Fibroblast of lung (primary cell): ENCODE measurements around the gene GPR142. TPM values are rescaled to one million over a fixed set of nuclear protein-coding genes. Genes with fewer than 3 reads are reported as not detected.
A peak's percentile ranks its signal among the peaks of the same experiment; 100 is the strongest.

Experiments used
- DNase-seq, 2 donors: peaks; one replicate each; pipeline versions ENCODE4 v3.0.0 to v3.0.0-alpha.2; 2010; ENCODE audit warnings: low read depth in 2 of 2
- H2AFZ ChIP-seq: 2 replicates; pipeline ENCODE4 v1.5.1; 2012; ENCODE audit warnings: low read length, control low read depth, inconsistent platforms
- H3K27ac ChIP-seq: 2 replicates; pipeline ENCODE4 v1.5.1; 2011; ENCODE audit warnings: low read length, control low read depth; ENCODE audit not compliant: insufficient read depth
- H3K27me3 ChIP-seq: 2 replicates; pipeline ENCODE4 v1.5.1; 2011; ENCODE audit warnings: mild to moderate bottlenecking, low read length; ENCODE audit not compliant: control insufficient read depth, insufficient read depth
- H3K36me3 ChIP-seq: 2 replicates; pipeline ENCODE4 v1.5.1; 2011; ENCODE audit warnings: low read length; ENCODE audit not compliant: control insufficient read depth, insufficient read depth
- H3K4me1 ChIP-seq: 2 replicates; pipeline ENCODE4 v1.5.1; 2011; ENCODE audit warnings: low read length; ENCODE audit not compliant: control insufficient read depth, insufficient read depth; ENCODE audit errors: extremely low read depth
- H3K4me2 ChIP-seq: 2 replicates; pipeline ENCODE4 v1.5.1; 2011; ENCODE audit warnings: low read length, control low read depth; ENCODE audit not compliant: insufficient read depth; ENCODE audit errors: extremely low read depth
- H3K4me3 ChIP-seq, 4 experiments: fragments of 200-600 bp in 1 of 4; sonication (generic) in 1 of 4; replicated peaks in 1 of 4; 2 replicates each; pipeline ENCODE4 v1.5.1; 2011 to 2016; ENCODE audit warnings: low read length in 4 of 4, low read depth in 3 of 4, mild to moderate bottlenecking in 3 of 4, control low read depth in 2 of 4, inconsistent platforms in 1 of 4, mixed read lengths in 1 of 4; ENCODE audit not compliant: insufficient read depth in 1 of 4; ENCODE audit errors: control extremely low read depth in 1 of 4
- H3K79me2 ChIP-seq: 2 replicates; pipeline ENCODE4 v1.5.1; 2012; ENCODE audit warnings: mild to moderate bottlenecking, low read length, inconsistent platforms; ENCODE audit not compliant: control insufficient read depth, insufficient read depth
- H3K9ac ChIP-seq: 2 replicates; pipeline ENCODE4 v1.5.1; 2011; ENCODE audit warnings: mild to moderate bottlenecking, low read length, control low read depth; ENCODE audit not compliant: insufficient read depth
- H3K9me3 ChIP-seq: 2 replicates; pipeline ENCODE4 v1.5.1; 2012; ENCODE audit warnings: low read depth, low read length; ENCODE audit not compliant: control insufficient read depth, insufficient read depth
- H4K20me1 ChIP-seq: 2 replicates; pipeline ENCODE4 v1.5.1; 2011; ENCODE audit warnings: low read length; ENCODE audit not compliant: control insufficient read depth, insufficient read depth; ENCODE audit errors: extremely low read depth
- EZH2 ChIP-seq: IDR thresholded peaks from 2 replicates; pipeline ENCODE4 v1.5.1; 2012; ENCODE audit warnings: low read length, control low read depth, mild to moderate bottlenecking; ENCODE audit errors: missing control alignments
- polyA plus RNA-seq, 2 donors: library from polyadenylated mRNA; depleted of rRNA in 1 of 2; stranded (reverse) in 1 of 2; unstranded in 1 of 2; fragments of >200 nt; gene quantifications; 2 replicates each; pipeline ENCODE4 v1.2.1, GENCODE V29; 2011 to 2012; ENCODE audit warnings: missing spikeins in 1 of 2
- total RNA-seq: library from RNA; depleted of rRNA; stranded (reverse); fragments of >200 nt; gene quantifications from 2 replicates; pipeline ENCODE4 v1.2.1, GENCODE V29; 2014
- TF ChIP-seq, protein P1 (sequence below), 2 donors: IDR thresholded peaks in 1 of 2; conservative IDR thresholded peaks in 1 of 2; 1 replicate in 1 of 2; 2 replicates in 1 of 2; pipeline ENCODE4 v1.5.1; 2011 to 2012; ENCODE audit warnings: low read length in 2 of 2, control low read depth in 1 of 2, inconsistent platforms in 1 of 2, low read depth in 1 of 2, mild to moderate bottlenecking in 1 of 2

The GPR142 gene
- total and polyA plus RNA-seq, 2 donors (not counting 1 experiment from before 2014, with no cell fraction given): not detected

- Histone ChIP-seq H3K9me3 (no peaks in the 10 kb centered on the region), H3K36me3 (no peaks in the 10 kb centered on the region), H3K4me1 (no peaks in the 10 kb centered on the region), H3K27me3 (no peaks in the 10 kb centered on the region), H3K79me2 (no peaks in the 10 kb centered on the region), H2AFZ (no peak overlapping the region), H3K4me2 (no peak overlapping the region), H3K4me3 (no peak overlapping the region), H3K9ac (no peak overlapping the region), H3K27ac (no peak overlapping the region), H4K20me1 (no peaks in the 10 kb centered on the region)
- TF ChIP-seq, protein P1, sequence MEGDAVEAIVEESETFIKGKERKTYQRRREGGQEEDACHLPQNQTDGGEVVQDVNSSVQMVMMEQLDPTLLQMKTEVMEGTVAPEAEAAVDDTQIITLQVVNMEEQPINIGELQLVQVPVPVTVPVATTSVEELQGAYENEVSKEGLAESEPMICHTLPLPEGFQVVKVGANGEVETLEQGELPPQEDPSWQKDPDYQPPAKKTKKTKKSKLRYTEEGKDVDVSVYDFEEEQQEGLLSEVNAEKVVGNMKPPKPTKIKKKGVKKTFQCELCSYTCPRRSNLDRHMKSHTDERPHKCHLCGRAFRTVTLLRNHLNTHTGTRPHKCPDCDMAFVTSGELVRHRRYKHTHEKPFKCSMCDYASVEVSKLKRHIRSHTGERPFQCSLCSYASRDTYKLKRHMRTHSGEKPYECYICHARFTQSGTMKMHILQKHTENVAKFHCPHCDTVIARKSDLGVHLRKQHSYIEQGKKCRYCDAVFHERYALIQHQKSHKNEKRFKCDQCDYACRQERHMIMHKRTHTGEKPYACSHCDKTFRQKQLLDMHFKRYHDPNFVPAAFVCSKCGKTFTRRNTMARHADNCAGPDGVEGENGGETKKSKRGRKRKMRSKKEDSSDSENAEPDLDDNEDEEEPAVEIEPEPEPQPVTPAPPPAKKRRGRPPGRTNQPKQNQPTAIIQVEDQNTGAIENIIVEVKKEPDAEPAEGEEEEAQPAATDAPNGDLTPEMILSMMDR (conservative IDR thresholded peaks at IDR 0.05 in 1 of 2, IDR thresholded peaks at IDR 0.05 in 1 of 2; ENCODE audit: low read depth in 1 of 2, low read length in 2 of 2): no peak
- TF ChIP-seq EZH2: no peak
- DNase-seq: no peak
These were observed 5.3 kb upstream of the GPR142 start for GRCh38 chr17:74362069-74362405.

DNA sequence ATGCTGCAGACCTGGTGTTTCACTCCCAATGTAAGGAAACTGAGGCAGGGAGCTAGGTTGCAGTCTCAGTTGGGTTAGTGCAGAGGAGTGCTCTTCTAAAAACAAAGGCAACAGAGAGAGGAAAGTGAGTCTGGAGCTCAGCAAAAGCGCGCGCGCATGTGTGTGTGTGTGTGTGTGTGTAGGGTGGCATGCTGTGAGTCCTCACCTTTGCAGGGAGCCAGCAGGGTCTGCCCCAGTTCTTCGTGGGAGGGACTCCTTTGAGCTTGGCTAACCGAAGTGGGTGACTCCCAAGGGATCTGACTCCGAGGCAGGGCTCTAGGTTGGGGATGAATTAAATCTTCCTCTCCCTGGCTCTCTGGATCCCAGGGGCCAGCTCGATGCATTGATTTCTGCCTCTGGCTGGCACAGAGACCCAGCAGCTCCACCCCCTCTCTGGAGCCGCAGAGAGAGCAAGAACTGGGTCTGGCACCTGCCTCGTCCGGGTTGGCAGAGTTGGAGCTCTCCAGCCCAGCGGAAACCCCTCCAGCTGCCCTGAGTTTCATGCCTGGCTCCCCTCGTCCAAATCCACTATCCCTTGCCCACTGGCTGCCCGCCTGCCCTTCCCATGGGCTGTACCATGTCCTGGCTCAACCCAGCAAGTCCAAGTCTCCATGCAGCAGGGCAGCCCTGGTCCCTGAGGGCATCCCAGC, 4.4 kb upstream of the GPR142 start:
- no peak for DNase-seq
- Histone ChIP-seq H3K79me2 (no peaks in the 10 kb centered on the region), H3K4me2 (no peak overlapping the region), H3K27ac (no peak overlapping the region), H3K27me3 (no peaks in the 10 kb centered on the region), H3K9me3 (no peaks in the 10 kb centered on the region), H3K4me1 (no peaks in the 10 kb centered on the region), H3K9ac (no peak overlapping the region), H3K4me3 (no peak overlapping the region), H3K36me3 (no peaks in the 10 kb centered on the region), H4K20me1 (no peaks in the 10 kb centered on the region), H2AFZ (no peak overlapping the region)
- TF ChIP-seq EZH2: no peak
- TF ChIP-seq, protein P1 (conservative IDR thresholded peaks at IDR 0.05 in 1 of 2, IDR thresholded peaks at IDR 0.05 in 1 of 2; ENCODE audit: low read depth in 1 of 2, low read length in 2 of 2): no peak

GRCh38 chr17:74368341-74369081, 1.2 kb downstream of the GPR142 start:
- Histone ChIP-seq H4K20me1 (no peaks in the 10 kb centered on the region), H2AFZ (no peak overlapping the region), H3K9ac (no peak overlapping the region), H3K9me3 (no peaks in the 10 kb centered on the region), H3K36me3 (no peaks in the 10 kb centered on the region), H3K4me2 (no peak overlapping the region), H3K27me3 (no peaks in the 10 kb centered on the region), H3K27ac (no peak overlapping the region), H3K79me2 (no peaks in the 10 kb centered on the region), H3K4me1 (no peaks in the 10 kb centered on the region), H3K4me3 (no peak overlapping the region)
- DNase-seq: peak; percentile 25 to 44
- TF ChIP-seq, protein P1 (conservative IDR thresholded peaks at IDR 0.05 in 1 of 2, IDR thresholded peaks at IDR 0.05 in 1 of 2; ENCODE audit: low read depth in 1 of 2, low read length in 2 of 2): peak; percentile 78 to 93
- no peak for TF ChIP-seq EZH2
